ENCODE results near the gene MARVELD3.
A peak's percentile ranks its signal among the peaks of the same experiment; 100 is the strongest.
"Not testable (repeated sequence)": the region's sequence is repeated elsewhere in the genome, so short reads cannot be mapped to it uniquely, and the experiment has no call there.

Gene MARVELD3

DNA sequence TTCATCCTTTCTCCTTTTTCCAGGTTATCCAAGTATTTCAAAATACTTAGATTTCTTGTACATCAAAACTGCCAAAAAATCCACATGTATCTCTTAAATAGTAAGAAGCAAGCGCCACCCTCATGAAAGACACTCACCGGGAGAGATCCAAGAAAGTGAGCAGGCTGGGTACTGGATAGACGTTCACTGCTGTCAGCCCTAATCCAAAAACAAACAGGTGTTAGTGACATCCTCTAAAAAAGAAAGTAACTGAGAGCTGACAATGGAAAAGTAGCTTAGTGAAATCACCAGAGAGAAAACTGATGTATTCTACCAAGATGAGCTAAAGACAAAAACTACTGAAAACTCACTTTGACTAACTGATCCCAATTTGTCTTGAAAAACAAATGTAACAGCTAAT, 46.1 kb downstream of the MARVELD3 start:
- no peak for DNase-seq (ENCODE audit: low read depth)

DNA sequence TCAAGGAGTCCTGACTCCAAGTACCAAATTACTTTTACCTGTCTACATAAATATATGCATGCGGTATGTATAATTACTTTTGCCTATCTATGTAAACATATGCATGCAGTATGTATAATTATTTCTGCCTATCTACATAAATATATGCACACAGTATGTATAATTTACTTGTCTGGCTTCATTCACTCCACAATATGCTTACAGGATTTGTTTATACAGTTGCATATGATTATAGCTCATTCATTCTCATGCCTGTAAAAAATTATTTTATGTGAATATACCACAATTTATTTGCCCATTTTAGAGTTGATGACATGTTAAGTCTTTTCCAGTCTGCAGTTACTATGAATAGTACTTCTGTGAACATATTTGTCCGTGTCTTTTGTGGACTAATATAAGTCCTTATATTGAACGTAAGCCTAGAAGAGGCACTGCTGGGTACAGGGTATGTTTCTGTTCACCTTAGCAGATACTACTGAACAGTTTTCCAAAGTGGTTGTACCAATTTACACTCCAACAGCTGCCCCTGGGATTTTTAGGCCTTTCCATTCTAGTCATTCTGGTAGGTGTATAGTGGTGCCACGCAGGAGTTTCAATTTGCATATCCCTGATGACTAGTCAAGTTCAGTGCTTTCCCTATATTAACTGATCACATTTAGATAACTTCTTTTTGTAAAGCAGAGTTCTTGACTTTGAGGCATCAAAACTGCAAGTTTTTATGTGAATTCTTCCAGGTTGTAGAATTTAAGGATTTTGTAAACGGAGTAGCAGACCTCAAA, 47.0 kb downstream of the MARVELD3 start:
- DNase-seq (ENCODE audit: low read depth), result no peak

DNA sequence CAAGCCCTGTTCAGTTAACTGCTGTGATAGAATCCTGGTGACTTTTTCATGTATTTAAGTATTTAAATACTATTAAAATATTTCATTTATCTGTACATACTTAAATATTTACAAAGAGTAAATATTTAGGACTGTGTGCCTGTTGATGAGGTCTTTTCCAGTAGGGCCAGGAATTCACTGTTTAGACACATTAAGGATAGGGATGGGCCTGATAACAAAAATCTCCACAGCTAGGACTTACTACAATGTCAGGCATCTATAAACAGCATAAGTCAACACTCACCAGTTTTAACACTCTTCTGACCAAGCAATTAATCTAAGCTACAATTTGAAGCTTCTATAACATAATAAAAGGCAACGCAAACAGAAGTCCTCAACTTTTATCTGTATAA, 47.6 kb downstream of the MARVELD3 start:
- DNase-seq (ENCODE audit: low read depth), result no peak

DNA sequence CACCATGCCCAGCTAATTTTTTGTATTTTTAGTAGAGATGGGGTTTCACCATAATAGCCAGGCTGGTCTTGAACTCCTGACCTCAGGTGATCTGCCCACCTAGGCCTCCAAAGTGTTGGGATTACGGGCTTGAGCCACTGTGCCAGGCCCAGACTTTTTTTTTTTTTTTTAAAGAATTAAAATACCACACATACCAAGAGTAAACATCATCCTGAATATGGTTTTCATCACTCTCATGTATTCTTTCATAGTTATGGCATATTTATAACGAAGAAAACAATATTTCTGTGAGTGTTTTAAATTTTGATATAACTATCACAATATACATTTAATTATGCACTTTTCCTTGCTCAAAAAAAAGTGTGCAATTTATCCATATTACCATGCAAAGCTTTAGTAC, 48.2 kb downstream of the MARVELD3 start:
- no peak for DNase-seq (ENCODE audit: low read depth)

GRCh38 chr16:71675380-71675779, 49.4 kb downstream of the MARVELD3 start:
- peak; percentile 35 for DNase-seq (ENCODE audit: low read depth)

- no peak for DNase-seq (ENCODE audit: low read depth)
These were observed 50.3 kb downstream of the MARVELD3 start for GRCh38 chr16:71676236-71676635.

GRCh38 chr16:71681360-71681759, 55.4 kb downstream of the MARVELD3 start:
- no peak for DNase-seq (ENCODE audit: low read depth)

GRCh38 chr16:71684280-71684679, 58.3 kb downstream of the MARVELD3 start:
- DNase-seq (ENCODE audit: low read depth), result not testable (repeated sequence)

Data from iris pigment epithelial cell (primary cell).